Activated T-helper 2 cell treated with anti-CD3 and anti-CD28 coated beads, Interferon-gamma antibody, Interleukin-2, Interleukin-4, amounts not matched to agents 10 μg/mL and 5 μg/mL and 100 μg/mL, durations not matched to agents 14 hours and 24 hours and 36 hours (primary cell): Measurements from ENCODE around the gene ZBTB16. TPM values are rescaled to one million over a fixed set of nuclear protein-coding genes. Genes with fewer than 3 reads are reported as not detected.

Experiments used
- DNase-seq: peaks from one replicate; pipeline ENCODE4 v3.0.0; 2021; ENCODE audit warnings: low spot score
- H3K27ac Mint-ChIP-seq: one replicate; pipeline ENCODE4 v1.8.0; 2021; ENCODE audit warnings: mixed read lengths
- H3K27me3 Mint-ChIP-seq: one replicate; pipeline ENCODE4 v1.8.0; 2021; ENCODE audit warnings: low read depth, mixed read lengths
- H3K36me3 Mint-ChIP-seq: one replicate; pipeline ENCODE4 v1.8.0; 2021; ENCODE audit warnings: low read depth, mixed read lengths
- H3K4me1 Mint-ChIP-seq: one replicate; pipeline ENCODE4 v1.8.0; 2021; ENCODE audit warnings: low read depth, mixed read lengths
- H3K4me3 Mint-ChIP-seq: one replicate; pipeline ENCODE4 v1.8.0; 2021; ENCODE audit warnings: low read depth, mild to moderate bottlenecking, moderate library complexity, mixed read lengths
- H3K9me3 Mint-ChIP-seq: one replicate; pipeline ENCODE4 v1.8.0; 2021; ENCODE audit warnings: mixed read lengths
- intact Hi-C: fragments of 100-400 bp; cut with micrococcal nuclease; formaldehyde crosslinking; loops from one replicate; pipeline ENCODE4 v1.15.1; 2023
- total RNA-seq: library from RNA; stranded (reverse); gene quantifications from 2 replicates; pipeline ENCODE4 v1.2.3, GENCODE V29; 2022

The ZBTB16 gene
- total RNA-seq, 1 donor from 2014 or later: 2.9 TPM

GRCh38 chr11:114202011-114202609, 142.6 kb downstream of the ZBTB16 start:
- intact Hi-C loops: no loop called here
- H3K4me1 Mint-ChIP-seq: peaks cover 4% of the 10 kb centered on the region
- peaks cover 6% of the 10 kb centered on the region for H3K27me3 Mint-ChIP-seq
- DNase-seq: no peak
- H3K27ac Mint-ChIP-seq: no peak overlapping the region
- H3K4me3 Mint-ChIP-seq: no peak overlapping the region
- H3K9me3 Mint-ChIP-seq: no peaks in the 10 kb centered on the region
- H3K36me3 Mint-ChIP-seq: no peaks in the 10 kb centered on the region

- no peak for DNase-seq
- H3K27me3 Mint-ChIP-seq: peaks cover 4% of the 10 kb centered on the region
- intact Hi-C loops: no loop called here
- H3K9me3 Mint-ChIP-seq: no peaks in the 10 kb centered on the region
- peaks cover 4% of the 10 kb centered on the region for H3K36me3 Mint-ChIP-seq
- no peak overlapping the region for H3K27ac Mint-ChIP-seq
- H3K4me1 Mint-ChIP-seq: peaks cover 36% of the 10 kb centered on the region
- H3K4me3 Mint-ChIP-seq: no peak overlapping the region
Observed at GRCh38 chr11:114207096-114207495, 147.6 kb downstream of the ZBTB16 start.

- no peak for DNase-seq
- intact Hi-C loops: no loop called here
- H3K4me1 Mint-ChIP-seq: peaks cover 36% of the 10 kb centered on the region
- H3K36me3 Mint-ChIP-seq: peaks cover 4% of the 10 kb centered on the region
- H3K27ac Mint-ChIP-seq: no peak overlapping the region
- H3K27me3 Mint-ChIP-seq: peaks cover 6% of the 10 kb centered on the region
- H3K4me3 Mint-ChIP-seq: no peak overlapping the region
- H3K9me3 Mint-ChIP-seq: no peaks in the 10 kb centered on the region
Observed at GRCh38 chr11:114208377-114208776, 148.9 kb downstream of the ZBTB16 start.

GRCh38 chr11:114209343-114209742, 149.8 kb downstream of the ZBTB16 start:
- intact Hi-C loops: no loop called here
- DNase-seq: no peak
- Mint-ChIP-seq H3K36me3 (peaks cover 4% of the 10 kb centered on the region), H3K27me3 (peaks cover 13% of the 10 kb centered on the region), H3K9me3 (no peaks in the 10 kb centered on the region), H3K4me3 (no peak overlapping the region), H3K4me1 (peaks cover 42% of the 10 kb centered on the region), H3K27ac (no peak overlapping the region)

GRCh38 chr11:114209904-114210303, 150.4 kb downstream of the ZBTB16 start:
- no peak overlapping the region for H3K27ac Mint-ChIP-seq
- H3K4me3 Mint-ChIP-seq: no peak overlapping the region
- DNase-seq: no peak
- H3K36me3 Mint-ChIP-seq: peaks cover 4% of the 10 kb centered on the region
- peaks cover 12% of the 10 kb centered on the region for H3K27me3 Mint-ChIP-seq
- H3K4me1 Mint-ChIP-seq: peaks cover 43% of the 10 kb centered on the region
- intact Hi-C loops: loop anchor here (10.0 kb wide), 1 partner anchor 45 kb away; no protein-coding TSS in a partner anchor
- no peaks in the 10 kb centered on the region for H3K9me3 Mint-ChIP-seq

GRCh38 chr11:114211444-114212121, 152.1 kb downstream of the ZBTB16 start:
- no peak for DNase-seq
- no peak overlapping the region for H3K4me3 Mint-ChIP-seq
- intact Hi-C loops: loop anchor here (10.0 kb wide), 1 partner anchor 47 kb away; no protein-coding TSS in a partner anchor
- H3K27me3 Mint-ChIP-seq: peaks cover 12% of the 10 kb centered on the region
- no peak overlapping the region for H3K27ac Mint-ChIP-seq
- no peaks in the 10 kb centered on the region for H3K9me3 Mint-ChIP-seq
- H3K36me3 Mint-ChIP-seq: peaks cover 4% of the 10 kb centered on the region
- peaks cover 60% of the 10 kb centered on the region for H3K4me1 Mint-ChIP-seq

- Mint-ChIP-seq H3K9me3 (no peaks in the 10 kb centered on the region), H3K27me3 (peaks cover 14% of the 10 kb centered on the region), H3K4me1 (peaks cover 58% of the 10 kb centered on the region), H3K27ac (no peak overlapping the region), H3K4me3 (no peak overlapping the region), H3K36me3 (peaks cover 3% of the 10 kb centered on the region)
- intact Hi-C loops: loop anchor here (10.0 kb wide), 1 partner anchor 49 kb away; no protein-coding TSS in a partner anchor
- no peak for DNase-seq
Observed at GRCh38 chr11:114213622-114214021, 154.1 kb downstream of the ZBTB16 start.

GRCh38 chr11:114215428-114215827, 155.9 kb downstream of the ZBTB16 start:
- no peak for DNase-seq
- Mint-ChIP-seq H3K4me3 (no peak overlapping the region), H3K27ac (no peak overlapping the region), H3K4me1 (peaks cover 44% of the 10 kb centered on the region), H3K36me3 (no peaks in the 10 kb centered on the region), H3K9me3 (no peaks in the 10 kb centered on the region), H3K27me3 (peaks cover 14% of the 10 kb centered on the region)
- intact Hi-C loops: loop anchor here (5.0 to 10.0 kb wide), 2 partner anchors 33 to 51 kb away; no protein-coding TSS in a partner anchor

- no peak overlapping the region for H3K27ac Mint-ChIP-seq
- H3K4me3 Mint-ChIP-seq: peak overlapping the region; percentile 10
Observed at GRCh38 chr11:114215871-114216795, 156.6 kb downstream of the ZBTB16 start.

GRCh38 chr11:114216796-114217180, 157.3 kb downstream of the ZBTB16 start:
- Mint-ChIP-seq H3K4me3 (peak overlapping the region; percentile 10), H3K27ac (peak overlapping the region; percentile 1), H3K4me1 (peaks cover 40% of the 10 kb centered on the region), H3K9me3 (no peaks in the 10 kb centered on the region), H3K27me3 (peaks cover 19% of the 10 kb centered on the region), H3K36me3 (no peaks in the 10 kb centered on the region)
- DNase-seq: no peak
- intact Hi-C loops: loop anchor here (5.0 to 10.0 kb wide), 2 partner anchors 34 to 52 kb away; no protein-coding TSS in a partner anchor

More at GRCh38 chr11:114215871-114216795, 156.6 kb downstream of the ZBTB16 start:
- intact Hi-C loops: loop anchor here (5.0 to 10.0 kb wide), 2 partner anchors 34 to 51 kb away; no protein-coding TSS in a partner anchor
- DNase-seq: no peak
- Mint-ChIP-seq H3K4me1 (peaks cover 44% of the 10 kb centered on the region), H3K36me3 (no peaks in the 10 kb centered on the region), H3K9me3 (no peaks in the 10 kb centered on the region), H3K27me3 (peaks cover 14% of the 10 kb centered on the region)

GRCh38 chr11:114218508-114218907, 159.0 kb downstream of the ZBTB16 start:
- H3K4me3 Mint-ChIP-seq: no peak overlapping the region
- peaks cover 40% of the 10 kb centered on the region for H3K4me1 Mint-ChIP-seq
- intact Hi-C loops: loop anchor here (5.0 to 10.0 kb wide), 2 partner anchors 36 to 54 kb away; no protein-coding TSS in a partner anchor
- H3K9me3 Mint-ChIP-seq: no peaks in the 10 kb centered on the region
- peaks cover 15% of the 10 kb centered on the region for H3K27me3 Mint-ChIP-seq
- no peak for DNase-seq
- no peak overlapping the region for H3K27ac Mint-ChIP-seq
- no peaks in the 10 kb centered on the region for H3K36me3 Mint-ChIP-seq

- intact Hi-C loops: loop anchor here (5.0 to 10.0 kb wide), 2 partner anchors 37 to 55 kb away; no protein-coding TSS in a partner anchor
- H3K27me3 Mint-ChIP-seq: peaks cover 18% of the 10 kb centered on the region
- no peak for DNase-seq
- no peaks in the 10 kb centered on the region for H3K36me3 Mint-ChIP-seq
- peaks cover 36% of the 10 kb centered on the region for H3K4me1 Mint-ChIP-seq
- no peak overlapping the region for H3K4me3 Mint-ChIP-seq
- no peak overlapping the region for H3K27ac Mint-ChIP-seq
- H3K9me3 Mint-ChIP-seq: no peaks in the 10 kb centered on the region
Observed at GRCh38 chr11:114219559-114220349, 160.2 kb downstream of the ZBTB16 start.
